Tibial artery (tissue), 4 donors: ENCODE measurements around the gene DBNL.

Experiments
- DNase-seq, 2 donors: peaks; one replicate each; pipeline ENCODE4 v3.0.0-alpha.2; 2019
- H3K27ac ChIP-seq, 2 donors: fragments of 200-600 bp; sonication (generic) in 1 of 2; 1 replicate in 1 of 2; 2 replicates in 1 of 2; pipeline ENCODE4 v1.5.1; 2018 to 2019; ENCODE audit warnings: mild to moderate bottlenecking in 1 of 2
- H3K27me3 ChIP-seq, 2 donors: fragments of 200-600 bp; sonication (generic) in 1 of 2; one replicate each; pipeline versions ENCODE4 v1.5.1 to v1.6.0; 2016 to 2019
- H3K36me3 ChIP-seq, 3 donors: fragments of 200-600 bp; sonication (generic) in 2 of 3; one replicate each; pipeline ENCODE4 v1.5.1; 2016 to 2019; ENCODE audit warnings: mild to moderate bottlenecking in 2 of 3
- H3K4me1 ChIP-seq, 4 donors: fragments of 200-600 bp; sonication (generic) in 2 of 4; 1 replicate in 3 of 4; 2 replicates in 1 of 4; pipeline ENCODE4 v1.5.1; 2016 to 2019
- H3K4me3 ChIP-seq, 2 donors: fragments of 200-600 bp; sonication (generic) in 1 of 2; 1 replicate in 1 of 2; 2 replicates in 1 of 2; pipeline ENCODE4 v1.5.1; 2018 to 2019; ENCODE audit warnings: mild to moderate bottlenecking in 2 of 2
- H3K9me3 ChIP-seq, 3 donors: fragments of 200-600 bp; sonication (generic) in 1 of 3; one replicate each; pipeline ENCODE4 v1.5.1; 2016 to 2019
- CTCF ChIP-seq, 2 experiments: fragments of 200-600 bp in 1 of 2; fragments of 450-650 bp in 1 of 2; IDR thresholded peaks; one replicate each; pipeline ENCODE4 v1.5.1; 2017 to 2019; ENCODE audit warnings: antibody characterized with exemption in 2 of 2, mild to moderate bottlenecking in 1 of 2, moderate library complexity in 1 of 2
- intact Hi-C: fragments of 100-400 bp; cut with DNase I; formaldehyde crosslinking; loops from one replicate; pipeline ENCODE4 v1.15.0; 2023; ENCODE audit warnings: low total_unique reads

Gene DBNL

GRCh38 chr7:44081266-44081748 is 36.8 kb downstream of the DBNL start:
- intact Hi-C loops = no loop called here
- TF ChIP-seq CTCF (IDR thresholded peaks at IDR 0.05) = no peak
- Histone ChIP-seq H3K9me3 (no peaks in the 10 kb centered on the region), H3K4me3 (peak overlapping the region; percentile 91 to 95), H3K36me3 (peaks cover 26 to 46% (median 46%) of the 10 kb centered on the region in 3 donors), H3K27me3 (no peaks in the 10 kb centered on the region), H3K27ac (peak overlapping the region; percentile 93 to 98), H3K4me1 (peaks cover 0 to 60% (median 54%) of the 10 kb centered on the region in 4 donors)
- DNase-seq = no peak

- intact Hi-C loops = loop anchor here (2.0 kb wide), 1 partner anchor 22 kb away; the partner anchor contains the start of gene AEBP1
- peaks cover 0 to 74% (median 66%) of the 10 kb centered on the region in 4 donors for H3K4me1 ChIP-seq
- peak overlapping the region; percentile 91 to 95 for H3K4me3 ChIP-seq
- no peaks in the 10 kb centered on the region for H3K27me3 ChIP-seq
- no peaks in the 10 kb centered on the region for H3K9me3 ChIP-seq
- peak; percentile 100 for DNase-seq
- TF ChIP-seq CTCF (IDR thresholded peaks at IDR 0.05) = no peak
- H3K27ac ChIP-seq = peak overlapping the region; percentile 93 to 98
- peaks cover 17 to 33% (median 33%) of the 10 kb centered on the region in 3 donors for H3K36me3 ChIP-seq
Observed at GRCh38 chr7:44082541-44083207, 38.2 kb downstream of the DBNL start.

DNA sequence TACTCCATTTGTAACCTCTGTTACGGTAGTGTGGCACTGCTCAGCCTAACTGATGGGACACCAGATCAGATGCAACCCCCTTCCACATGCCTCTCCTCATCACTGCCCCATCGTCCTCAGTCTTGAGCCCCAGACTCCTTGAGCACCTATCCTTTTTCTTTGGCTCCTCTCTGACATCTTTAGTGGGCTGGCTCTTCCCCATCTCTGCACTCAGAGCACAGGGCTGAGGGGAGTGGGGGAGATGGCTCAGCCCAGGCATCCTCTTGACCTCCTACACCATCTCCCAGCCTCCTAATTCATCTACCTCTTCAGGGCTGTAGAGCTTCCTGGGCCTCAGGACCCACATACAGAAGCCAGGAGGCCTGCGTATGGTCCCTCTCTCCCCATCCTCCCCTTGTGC is 39.3 kb downstream of the DBNL start:
- DNase-seq = no peak
- H3K4me3 ChIP-seq = no peak overlapping the region
- TF ChIP-seq CTCF (IDR thresholded peaks at IDR 0.05) = no peak
- no peaks in the 10 kb centered on the region for H3K9me3 ChIP-seq
- peak overlapping the region; percentile 93 to 98 for H3K27ac ChIP-seq
- intact Hi-C loops = loop anchor here (2.0 kb wide), 1 partner anchor 21 kb away; the partner anchor contains the start of gene AEBP1
- H3K36me3 ChIP-seq = peaks cover 6 to 22% (median 21%) of the 10 kb centered on the region in 3 donors
- peaks cover 0 to 80% (median 78%) of the 10 kb centered on the region in 4 donors for H3K4me1 ChIP-seq
- H3K27me3 ChIP-seq = no peaks in the 10 kb centered on the region

DNA sequence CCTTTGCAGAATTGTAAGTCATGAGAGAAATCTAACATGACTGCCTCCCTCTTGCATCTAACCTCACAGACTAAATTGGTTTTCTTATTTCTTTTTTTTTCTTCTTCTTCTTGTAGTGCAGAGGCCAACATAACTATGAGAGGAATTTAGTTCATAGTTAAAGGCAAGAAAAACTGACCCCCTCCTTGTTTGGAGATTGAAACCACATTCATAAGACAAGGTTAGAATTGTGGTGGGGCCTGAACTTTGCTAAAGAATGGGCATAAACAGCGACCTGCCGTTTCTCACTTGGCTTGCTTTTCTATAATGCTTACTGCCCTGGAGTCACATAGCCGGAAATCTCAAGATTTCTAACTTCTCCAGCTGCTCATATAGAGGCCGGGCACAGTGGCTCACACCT is 40.2 kb downstream of the DBNL start:
- Histone ChIP-seq H3K4me3 (no peak overlapping the region), H3K27me3 (no peaks in the 10 kb centered on the region), H3K27ac (peak overlapping the region; percentile 93 to 98), H3K36me3 (peaks cover 5 to 13% (median 12%) of the 10 kb centered on the region in 3 donors), H3K9me3 (no peaks in the 10 kb centered on the region), H3K4me1 (peaks cover 0 to 85% (median 80%) of the 10 kb centered on the region in 4 donors)
- DNase-seq = no peak
- intact Hi-C loops = no loop called here
- no peak for TF ChIP-seq CTCF (IDR thresholded peaks at IDR 0.05)

GRCh38 chr7:44085546-44085945 is 41.0 kb downstream of the DBNL start:
- H3K27me3 ChIP-seq = no peaks in the 10 kb centered on the region
- no peak for DNase-seq
- peaks cover 0 to 91% (median 80%) of the 10 kb centered on the region in 4 donors for H3K4me1 ChIP-seq
- intact Hi-C loops = no loop called here
- H3K36me3 ChIP-seq = peaks cover 0 to 5% (median 4%) of the 10 kb centered on the region in 3 donors
- no peak for TF ChIP-seq CTCF (IDR thresholded peaks at IDR 0.05)
- H3K9me3 ChIP-seq = no peaks in the 10 kb centered on the region
- H3K4me3 ChIP-seq = no peak overlapping the region
- H3K27ac ChIP-seq = peak overlapping the region; percentile 93 to 98
